Umbilical cord (tissue), 2 donors: ENCODE measurements around the gene APC2. TPM values are rescaled to one million over a fixed set of nuclear protein-coding genes. Genes with fewer than 3 reads are reported as not detected.

Experiments used
- DNase-seq: peaks from one replicate; pipeline ENCODE4 v3.0.0-alpha.2; 2015; ENCODE audit warnings: low spot score
- total RNA-seq: library from RNA; depleted of rRNA; stranded (reverse); fragments of >200 nt; gene quantifications from one replicate; pipeline ENCODE4 v1.2.3, GENCODE V29; 2014; ENCODE audit warnings: low replicate concordance; ENCODE audit not compliant: insufficient read depth

The APC2 gene
- total RNA-seq, 1 donor from 2014 or later: 0.72 TPM

- no peak for DNase-seq
These were observed 2.4 kb upstream of the APC2 start for GRCh38 chr19:1447504-1447903.

- no peak for DNase-seq
These were observed 2.0 kb upstream of the APC2 start for GRCh38 chr19:1447944-1448343.

GRCh38 chr19:1450735-1451731 is 1.1 kb downstream of the APC2 start:
- DNase-seq: no peak

GRCh38 chr19:1451916-1452801 is 2.2 kb downstream of the APC2 start:
- DNase-seq: no peak

GRCh38 chr19:1452802-1453524 is 3.0 kb downstream of the APC2 start:
- DNase-seq: no peak

- DNase-seq: no peak
These were observed 3.8 kb downstream of the APC2 start for GRCh38 chr19:1453525-1454364.

- no peak for DNase-seq
These were observed 5.0 kb downstream of the APC2 start for GRCh38 chr19:1455002-1455335.

- no peak for DNase-seq
These were observed 5.6 kb downstream of the APC2 start for GRCh38 chr19:1455336-1456120.

GRCh38 chr19:1456121-1456900 is 6.4 kb downstream of the APC2 start:
- no peak for DNase-seq

GRCh38 chr19:1457031-1457739 is 7.3 kb downstream of the APC2 start:
- DNase-seq: no peak

- no peak for DNase-seq
These were observed 8.0 kb downstream of the APC2 start for GRCh38 chr19:1457892-1458291.

GRCh38 chr19:1459479-1459878 is 9.6 kb downstream of the APC2 start:
- DNase-seq: no peak

- DNase-seq: no peak
These were observed 10.4 kb downstream of the APC2 start for GRCh38 chr19:1460033-1460995.

GRCh38 chr19:1461862-1462261 is 11.9 kb downstream of the APC2 start:
- DNase-seq: no peak

- DNase-seq: no peak
These were observed 15.5 kb downstream of the APC2 start for GRCh38 chr19:1465191-1466016.

- no peak for DNase-seq
These were observed 16.1 kb downstream of the APC2 start for GRCh38 chr19:1466018-1466460.
